K562 (cell line): Measurements from ENCODE around the gene MED17. TPM values are rescaled to one million over a fixed set of nuclear protein-coding genes. Genes with fewer than 3 reads are reported as not detected.

Experiments
- ADNP ChIP-seq: fragments of 200-800 bp; sonication (Bioruptor generic); IDR thresholded peaks from 2 replicates; pipeline ENCODE4 v1.6.1; 2016; ENCODE audit warnings: missing genetic modification characterization, missing compliant biosample characterization
- ATF1 ChIP-seq, 2 experiments: fragments of 450-650 bp in 1 of 2; IDR thresholded peaks; 2 replicates each; pipeline ENCODE4 v1.6.1; 2016; ENCODE audit warnings: missing compliant biosample characterization in 1 of 2, missing genetic modification characterization in 1 of 2
- CBX1 ChIP-seq: sonication (generic); IDR thresholded peaks from 2 replicates; pipeline ENCODE4 v1.6.1; 2016; ENCODE audit warnings: antibody characterized with exemption, low read depth, mild to moderate bottlenecking
- CGGBP1 ChIP-seq: fragments of 250-450 bp; sonication (Bioruptor Pico); IDR thresholded peaks from 2 replicates; pipeline ENCODE4 v1.9.0; 2021; ENCODE audit warnings: mild to moderate bottlenecking
- CHD1 ChIP-seq: fragments of 200-600 bp; sonication (generic); IDR thresholded peaks from one replicate; pipeline ENCODE4 v1.6.1; 2012; ENCODE audit warnings: mild to moderate bottlenecking, moderate library complexity, low read length, inconsistent platforms
- CTBP1 ChIP-seq: fragments of 450-650 bp; IDR thresholded peaks from 2 replicates; pipeline ENCODE4 v1.6.1; 2016; ENCODE audit warnings: borderline replicate concordance
- E2F3 ChIP-seq: fragments of 250-450 bp; sonication (Bioruptor Pico); IDR thresholded peaks from 2 replicates; pipeline ENCODE4 v1.4.0; 2020; ENCODE audit warnings: mild to moderate bottlenecking
- ETS1 ChIP-seq: conservative IDR thresholded peaks from 2 replicates; pipeline ENCODE4 v1.6.1; 2011; ENCODE audit warnings: low read depth, mild to moderate bottlenecking, low read length; ENCODE audit not compliant: control insufficient read depth
- GABPB2 ChIP-seq: fragments of 250-450 bp; sonication (Bioruptor Pico); conservative IDR thresholded peaks from 2 replicates; pipeline ENCODE4 v1.5.1; 2021; ENCODE audit warnings: mild to moderate bottlenecking
- GTF2E2 ChIP-seq: fragments of 200-800 bp; sonication (Bioruptor generic); IDR thresholded peaks from 2 replicates; pipeline ENCODE4 v1.6.1; 2016; ENCODE audit warnings: missing genetic modification characterization, missing compliant biosample characterization
- HLTF ChIP-seq: fragments of 450-650 bp; IDR thresholded peaks from 2 replicates; pipeline ENCODE4 v1.6.1; 2016
- LARP7 ChIP-seq: fragments of 450-650 bp; IDR thresholded peaks from 2 replicates; pipeline ENCODE4 v1.6.1; 2016
- MAZ ChIP-seq, 2 experiments: fragments of 450-650 bp in 1 of 2; sonication (generic) in 1 of 2; formaldehyde crosslinking; IDR thresholded peaks in 1 of 2; conservative IDR thresholded peaks in 1 of 2; 2 replicates each; pipeline versions ENCODE4 v1.4.0 to v1.5.0; 2020; ENCODE audit warnings: mild to moderate bottlenecking in 1 of 2, missing genetic modification reagents in 1 of 2
- MTA3 ChIP-seq: fragments of 450-650 bp; formaldehyde crosslinking; IDR thresholded peaks from 2 replicates; pipeline ENCODE4 v1.6.1; 2017; ENCODE audit warnings: mild to moderate bottlenecking, borderline replicate concordance
- NBN ChIP-seq: fragments of 450-650 bp; IDR thresholded peaks from 2 replicates; pipeline ENCODE4 v1.6.1; 2016; ENCODE audit warnings: low read depth, mild to moderate bottlenecking
- NUFIP1 ChIP-seq: fragments of 450-650 bp; IDR thresholded peaks from 2 replicates; pipeline ENCODE4 v1.6.1; 2018; ENCODE audit not compliant: partially characterized antibody
- PHB2 ChIP-seq: fragments of 450-650 bp; IDR thresholded peaks from 2 replicates; pipeline ENCODE4 v1.6.1; 2017; ENCODE audit warnings: low read depth
- TBP ChIP-seq: optimal IDR thresholded peaks from 2 replicates; pipeline ENCODE3; 2011; ENCODE audit warnings: low read depth, low read length, improper control_type of control experiment
- TEAD4 ChIP-seq, 2 experiments: sonication (generic) in 1 of 2; formaldehyde crosslinking in 1 of 2; IDR thresholded peaks; 2 replicates each; pipeline versions ENCODE4 v1.6.1 to v1.8.0; 2012 to 2022; ENCODE audit warnings: borderline replicate concordance in 1 of 2, inconsistent platforms in 1 of 2, low read length in 1 of 2, mild to moderate bottlenecking in 1 of 2, missing genetic modification reagents in 1 of 2
- TFAP4 ChIP-seq: sonication (generic); formaldehyde crosslinking; IDR thresholded peaks from 2 replicates; pipeline ENCODE4 v1.8.0; 2022; ENCODE audit warnings: missing genetic modification reagents, mild to moderate bottlenecking, moderate library complexity, borderline replicate concordance
- ZBED1 ChIP-seq: IDR thresholded peaks from 2 replicates; pipeline ENCODE4 v1.6.1; 2014
- ZFP1 ChIP-seq: fragments of 450-650 bp; formaldehyde crosslinking; IDR thresholded peaks from 2 replicates; pipeline ENCODE4 v1.4.0; 2020; ENCODE audit warnings: mild to moderate bottlenecking, mixed read lengths
- ZNF239 ChIP-seq: fragments of 250-450 bp; sonication (Bioruptor Pico); IDR thresholded peaks from 2 replicates; pipeline ENCODE4 v1.4.0; 2020; ENCODE audit warnings: mild to moderate bottlenecking
- ZNF347 ChIP-seq: fragments of 450-650 bp; formaldehyde crosslinking; IDR thresholded peaks from 2 replicates; pipeline ENCODE4 v1.4.0; 2020; ENCODE audit warnings: low read depth, mild to moderate bottlenecking, moderate library complexity
- ZNF444 ChIP-seq: fragments of 250-450 bp; sonication (Bioruptor Pico); IDR thresholded peaks from 2 replicates; pipeline ENCODE4 v1.4.0; 2020; ENCODE audit warnings: mild to moderate bottlenecking, moderate library complexity
- ZNF507 ChIP-seq: conservative IDR thresholded peaks from 2 replicates; pipeline ENCODE4 v1.6.1; 2017; ENCODE audit warnings: missing genetic modification characterization, missing compliant biosample characterization
- polyA plus RNA-seq, 8 experiments: library from polyadenylated mRNA; depleted of rRNA in 4 of 8; stranded (reverse) in 5 of 8; unstranded in 3 of 8; fragments of >200 nt; fragmentation: Nextera tagmentation in 2 of 8; fragmentation: Illumina TruSeq in 1 of 8; extraction: Ambion mirVana in 2 of 8; extraction: Trizol in 1 of 8; gene quantifications; 2 replicates each; pipeline versions ENCODE4 v1.2.1 to v1.2.3, GENCODE V29; 2011 to 2014; ENCODE audit warnings: inconsistent platforms in 1 of 8, missing spikeins in 1 of 8
- total RNA-seq, 7 experiments: library from RNA; depleted of rRNA in 6 of 7; stranded (reverse); fragments of >200 nt in 6 of 7; fragmentation: Illumina TruSeq in 2 of 7; extraction: Trizol in 2 of 7; gene quantifications; 2 replicates each; pipeline versions ENCODE4 v1.2.1 to v1.2.3, GENCODE V29; 2011 to 2021; ENCODE audit warnings: low replicate concordance in 1 of 7
- TF ChIP-seq, protein P1 (sequence below): fragments of 450-650 bp; formaldehyde crosslinking; IDR thresholded peaks from 2 replicates; pipeline ENCODE4 v1.4.0; 2020; ENCODE audit warnings: mild to moderate bottlenecking, moderate library complexity

Gene MED17
- total and polyA plus RNA-seq, 9 of the 15 experiments (the other 6 are each of a cell fraction or from before 2014, with no cell fraction given), result 6.7 to 34.7 (median 26.8) TPM

DNA sequence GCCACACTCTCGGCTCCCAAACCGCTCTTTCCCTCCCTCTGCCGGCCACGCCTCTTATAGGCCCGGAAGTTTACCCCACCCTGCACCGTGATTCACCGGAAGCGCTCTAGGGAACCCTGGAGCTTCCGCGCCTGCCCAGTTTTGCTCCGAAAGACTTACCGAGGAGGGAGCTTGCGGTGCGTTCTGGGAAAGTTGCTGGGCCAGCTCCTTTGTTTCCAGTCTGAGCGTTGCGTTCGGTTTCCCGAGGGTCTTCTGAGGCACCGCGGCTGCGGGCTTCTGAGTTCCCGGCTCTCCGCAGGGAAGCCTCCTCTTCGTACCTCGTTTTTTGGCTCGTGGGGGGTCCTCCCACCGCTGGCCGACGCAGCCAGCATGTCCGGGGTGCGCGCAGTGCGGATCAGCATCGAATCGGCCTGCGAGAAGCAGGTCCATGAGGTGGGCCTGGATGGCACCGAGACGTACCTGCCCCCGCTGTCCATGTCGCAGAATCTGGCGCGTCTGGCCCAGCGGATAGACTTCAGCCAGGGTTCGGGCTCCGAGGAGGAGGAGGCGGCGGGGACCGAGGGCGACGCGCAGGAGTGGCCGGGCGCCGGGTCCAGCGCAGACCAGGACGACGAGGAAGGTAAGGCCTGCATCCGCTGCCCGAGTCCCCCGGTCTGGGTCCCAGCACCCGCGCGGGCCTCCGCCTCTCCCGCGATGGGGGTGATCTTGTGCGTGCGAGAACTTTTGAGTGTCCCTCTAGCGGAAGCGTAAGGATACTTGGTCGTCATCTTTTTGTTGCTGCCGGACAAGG lies at the start of gene MED17 (continued):
- TF ChIP-seq MAZ (CRISPR knock-in tag; conservative IDR thresholded peaks at IDR 0.05 in 1 of 2, IDR thresholded peaks at IDR 0.05 in 1 of 2) (peak; percentile 49 to 60), GTF2E2 (peak; percentile 76; the same call in 1 of the 2 replicates), CTBP1 (peak; percentile 82), GABPB2 (CRISPR knock-in tag) (no peak), NBN (no peak), ZBED1 (0 out of 2 replicates have a peak, but pooled peaks have one; percentile 26), CBX1 (peak; percentile 46; the same call in 1 of the 2 replicates), CGGBP1 (CRISPR knock-in tag) (no peak), ZNF347 (CRISPR knock-in tag) (no peak), TFAP4 (CRISPR knock-in tag) (peak; percentile 70; the same call in 1 of the 2 replicates), NUFIP1 (no peak), TEAD4 (IDR thresholded peaks at IDR 0.05; ENCODE audit: low read length) (no peak), TEAD4 (CRISPR knock-in tag; IDR thresholded peaks at IDR 0.05; ENCODE audit: borderline replicate concordance) (no peak), ZNF507 (no peak), ATF1 (CRISPR knock-in tag; IDR thresholded peaks at IDR 0.05) (no peak), ATF1 (tag; IDR thresholded peaks at IDR 0.05) (peak; percentile 71), E2F3 (0 out of 2 replicates have a peak, but pooled peaks have one; percentile 43), HLTF (no peak; the same call in 1 of the 2 replicates), PHB2 (no peak), ZNF239 (CRISPR knock-in tag) (no peak), ETS1 (no peak; the same call in 1 of the 2 replicates), ADNP (tag) (no peak), LARP7 (no peak), TBP (peak; percentile 94), MTA3 (peak; percentile 43; the same call in 1 of the 2 replicates), ZNF444 (CRISPR knock-in tag) (no peak), CHD1 (peak; percentile 85), ZFP1 (no peak)
- TF ChIP-seq, protein P1, sequence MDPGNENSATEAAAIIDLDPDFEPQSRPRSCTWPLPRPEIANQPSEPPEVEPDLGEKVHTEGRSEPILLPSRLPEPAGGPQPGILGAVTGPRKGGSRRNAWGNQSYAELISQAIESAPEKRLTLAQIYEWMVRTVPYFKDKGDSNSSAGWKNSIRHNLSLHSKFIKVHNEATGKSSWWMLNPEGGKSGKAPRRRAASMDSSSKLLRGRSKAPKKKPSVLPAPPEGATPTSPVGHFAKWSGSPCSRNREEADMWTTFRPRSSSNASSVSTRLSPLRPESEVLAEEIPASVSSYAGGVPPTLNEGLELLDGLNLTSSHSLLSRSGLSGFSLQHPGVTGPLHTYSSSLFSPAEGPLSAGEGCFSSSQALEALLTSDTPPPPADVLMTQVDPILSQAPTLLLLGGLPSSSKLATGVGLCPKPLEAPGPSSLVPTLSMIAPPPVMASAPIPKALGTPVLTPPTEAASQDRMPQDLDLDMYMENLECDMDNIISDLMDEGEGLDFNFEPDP, result no peak
